Brain microvascular endothelial cell (primary cell): ENCODE data around the gene TMEM178A.

Experiments used
- DNase-seq: peaks from one replicate; pipeline ENCODE4 v3.0.0-alpha.2; 2020
- H3K27ac ChIP-seq: fragments of 250-450 bp; sonication (Bioruptor Pico); 2 replicates; pipeline ENCODE4 v1.5.1; 2020; ENCODE audit warnings: mild to moderate bottlenecking, moderate library complexity
- H3K27me3 ChIP-seq: fragments of 250-450 bp; sonication (Bioruptor Pico); replicated peaks from 2 replicates; pipeline ENCODE4 v1.5.1; 2020; ENCODE audit warnings: mild to moderate bottlenecking
- H3K36me3 ChIP-seq: fragments of 250-450 bp; sonication (Bioruptor Pico); replicated peaks from 2 replicates; pipeline ENCODE4 v1.5.1; 2020; ENCODE audit warnings: mild to moderate bottlenecking
- H3K4me3 ChIP-seq: 2 replicates; pipeline ENCODE4 v1.5.1; 2011; ENCODE audit warnings: low read depth, mild to moderate bottlenecking, control low read depth, low read length, moderate library complexity
- CTCF ChIP-seq: IDR thresholded peaks from 2 replicates; pipeline ENCODE4 v1.5.1; 2011; ENCODE audit warnings: low read depth, mild to moderate bottlenecking, moderate library complexity, low read length, control low read depth, inconsistent platforms; ENCODE audit errors: missing control alignments
- in situ Hi-C: cut with HindIII; loops from 2 replicates; pipeline ENCODE4 v1.10.0; 2017; ENCODE audit warnings: low sequenced_read_pairs, low pct_ligation_motif_present

TMEM178A gene

GRCh38 chr2:39676342-39676741, 10.6 kb downstream of the TMEM178A start:
- no peak for TF ChIP-seq CTCF
- DNase-seq = no peak

GRCh38 chr2:39678170-39678569, 12.5 kb downstream of the TMEM178A start:
- in situ Hi-C loops = no loop called here
- no peaks in the 10 kb centered on the region for H3K36me3 ChIP-seq
- no peak overlapping the region for H3K27ac ChIP-seq
- TF ChIP-seq CTCF = no peak
- no peak overlapping the region for H3K4me3 ChIP-seq
- DNase-seq = no peak
- no peaks in the 10 kb centered on the region for H3K27me3 ChIP-seq

More at GRCh38 chr2:39676342-39676741, 10.6 kb downstream of the TMEM178A start:
- Histone ChIP-seq H3K36me3 (no peaks in the 10 kb centered on the region), H3K27me3 (no peaks in the 10 kb centered on the region), H3K4me3 (no peak overlapping the region), H3K27ac (no peak overlapping the region)
- in situ Hi-C loops = no loop called here

GRCh38 chr2:39679805-39680204, 14.1 kb downstream of the TMEM178A start:
- DNase-seq = no peak
- in situ Hi-C loops = no loop called here
- Histone ChIP-seq H3K27ac (no peak overlapping the region), H3K36me3 (no peaks in the 10 kb centered on the region), H3K4me3 (no peak overlapping the region), H3K27me3 (no peaks in the 10 kb centered on the region)
- TF ChIP-seq CTCF = no peak

GRCh38 chr2:39682066-39682692, 16.5 kb downstream of the TMEM178A start:
- Histone ChIP-seq H3K4me3 (no peak overlapping the region), H3K36me3 (no peaks in the 10 kb centered on the region), H3K27me3 (no peaks in the 10 kb centered on the region), H3K27ac (no peak overlapping the region)
- no peak for DNase-seq
- in situ Hi-C loops = no loop called here
- TF ChIP-seq CTCF = no peak

GRCh38 chr2:39683022-39683699, 17.4 kb downstream of the TMEM178A start:
- DNase-seq = no peak
- no peak overlapping the region for H3K27ac ChIP-seq
- in situ Hi-C loops = no loop called here

More at GRCh38 chr2:39683022-39683699, 17.4 kb downstream of the TMEM178A start:
- no peak overlapping the region for H3K4me3 ChIP-seq
- H3K27me3 ChIP-seq = no peaks in the 10 kb centered on the region
- TF ChIP-seq CTCF = no peak
- H3K36me3 ChIP-seq = no peaks in the 10 kb centered on the region
